ELR (cell line): Measurements from ENCODE around the gene ADAP2.
"Not testable (repeated sequence)": the region's sequence is repeated elsewhere in the genome, so short reads cannot be mapped to it uniquely, and the experiment has no call there.

Experiments
- DNase-seq: peaks from one replicate; pipeline ENCODE4 v3.0.0-alpha.2; 2015; ENCODE audit warnings: low read depth

ADAP2 gene

GRCh38 chr17:30929861-30930260 is 8.1 kb downstream of the ADAP2 start:
- DNase-seq = not testable (repeated sequence)

GRCh38 chr17:30930495-30930894 is 8.8 kb downstream of the ADAP2 start:
- DNase-seq = no peak

GRCh38 chr17:30931582-30931981 is 9.8 kb downstream of the ADAP2 start:
- DNase-seq = not testable (repeated sequence)

- no peak for DNase-seq
These were observed 12.2 kb downstream of the ADAP2 start for GRCh38 chr17:30933966-30934365.

GRCh38 chr17:30939051-30939689 is 17.4 kb downstream of the ADAP2 start:
- no peak for DNase-seq

- peak; percentile 40 for DNase-seq
These were observed 20.7 kb downstream of the ADAP2 start for GRCh38 chr17:30942308-30943079.

GRCh38 chr17:30947796-30948195 is 26.1 kb downstream of the ADAP2 start:
- no peak for DNase-seq

- DNase-seq = no peak
These were observed 28.4 kb downstream of the ADAP2 start for GRCh38 chr17:30950189-30950588.

- peak; percentile 73 for DNase-seq
These were observed 29.1 kb downstream of the ADAP2 start for GRCh38 chr17:30950669-30951399.

- no peak for DNase-seq
These were observed 31.1 kb downstream of the ADAP2 start for GRCh38 chr17:30952638-30953393.

- no peak for DNase-seq
These were observed 32.5 kb downstream of the ADAP2 start for GRCh38 chr17:30954046-30954830.

GRCh38 chr17:30956764-30957374 is 35.1 kb downstream of the ADAP2 start:
- DNase-seq = no peak

- DNase-seq = no peak
These were observed 36.0 kb downstream of the ADAP2 start for GRCh38 chr17:30957741-30958140.

GRCh38 chr17:30958187-30958586 is 36.4 kb downstream of the ADAP2 start:
- DNase-seq = no peak

GRCh38 chr17:30961209-30962188 is 39.8 kb downstream of the ADAP2 start:
- peak; percentile 40 for DNase-seq

GRCh38 chr17:30964312-30964711 is 42.6 kb downstream of the ADAP2 start:
- DNase-seq = not testable (repeated sequence)

GRCh38 chr17:30964876-30965275 is 43.1 kb downstream of the ADAP2 start:
- DNase-seq = peak; percentile 52

GRCh38 chr17:30965686-30966085 is 43.9 kb downstream of the ADAP2 start:
- no peak for DNase-seq

- DNase-seq = not testable (repeated sequence)
These were observed 46.2 kb downstream of the ADAP2 start for GRCh38 chr17:30967911-30968310.
